OCI-LY1 (cell line): ENCODE results near the gene FMO3.

ENCODE experiments used
- H2AFZ ChIP-seq: fragments of 200-600 bp; sonication (generic), shearing (Covaris generic); 2 replicates; pipeline ENCODE4 v1.6.0; 2014; ENCODE audit warnings: antibody characterized with exemption, mild to moderate bottlenecking, low read length
- H3F3A ChIP-seq: fragments of 200-600 bp; sonication (generic), shearing (Covaris generic); 2 replicates; pipeline ENCODE4 v1.6.0; 2014; ENCODE audit warnings: mild to moderate bottlenecking, antibody characterized with exemption, low read length, moderate library complexity; ENCODE audit not compliant: insufficient read depth
- H3K27ac ChIP-seq: fragments of 200-600 bp; sonication (generic); 2 replicates; pipeline ENCODE4 v1.5.1; 2014; ENCODE audit warnings: low read length, mixed run types, mild to moderate bottlenecking, low read depth; ENCODE audit not compliant: poor library complexity, severe bottlenecking
- H3K27me3 ChIP-seq: fragments of 200-600 bp; sonication (generic); 2 replicates; pipeline ENCODE4 v1.6.0; 2014; ENCODE audit warnings: antibody characterized with exemption, mild to moderate bottlenecking, low read length, moderate library complexity; ENCODE audit not compliant: insufficient read depth
- H3K36me3 ChIP-seq: fragments of 200-600 bp; sonication (generic); 2 replicates; pipeline ENCODE4 v1.6.1; 2014; ENCODE audit warnings: mild to moderate bottlenecking, antibody characterized with exemption, low read length, moderate library complexity, mixed read lengths; ENCODE audit not compliant: insufficient read depth
- H3K4me1 ChIP-seq: fragments of 200-600 bp; sonication (generic); 2 replicates; pipeline ENCODE4 v1.5.1; 2014; ENCODE audit warnings: mild to moderate bottlenecking, low read length, moderate library complexity; ENCODE audit not compliant: insufficient read depth, severe bottlenecking
- H3K4me2 ChIP-seq: fragments of 200-600 bp; sonication (generic), shearing (Covaris generic); 2 replicates; pipeline ENCODE4 v1.6.1; 2014; ENCODE audit warnings: low read length
- H3K4me3 ChIP-seq: fragments of 200-600 bp; sonication (generic); 2 replicates; pipeline ENCODE4 v1.5.1; 2014; ENCODE audit warnings: low read length, low read depth, mild to moderate bottlenecking, mixed read lengths; ENCODE audit not compliant: poor library complexity, severe bottlenecking
- H3K79me2 ChIP-seq: fragments of 200-600 bp; shearing (Covaris generic); 2 replicates; pipeline ENCODE4 v1.6.1; 2016; ENCODE audit warnings: mixed run types, low read length, mixed read lengths; ENCODE audit not compliant: insufficient read depth
- H3K9ac ChIP-seq: fragments of 200-600 bp; sonication (generic), shearing (Covaris generic); 2 replicates; pipeline ENCODE4 v1.6.1; 2014; ENCODE audit warnings: mild to moderate bottlenecking, low read length, mixed read lengths
- H3K9me2 ChIP-seq: fragments of 200-600 bp; sonication (generic), shearing (Covaris generic); 2 replicates; pipeline ENCODE4 v1.6.1; 2014; ENCODE audit warnings: low read depth, mild to moderate bottlenecking, low read length, mixed read lengths
- H3K9me3 ChIP-seq: fragments of 200-600 bp; shearing (Covaris generic); 2 replicates; pipeline ENCODE4 v1.6.1; 2014; ENCODE audit warnings: low read length, mixed read lengths
- H4K20me1 ChIP-seq: fragments of 200-600 bp; sonication (generic), shearing (Covaris generic); 2 replicates; pipeline ENCODE4 v1.6.0; 2016; ENCODE audit warnings: mild to moderate bottlenecking, low read length; ENCODE audit not compliant: insufficient read depth
- CTCF ChIP-seq: fragments of 200-600 bp; sonication (generic), shearing (Covaris generic); IDR thresholded peaks from 2 replicates; pipeline ENCODE4 v1.5.1; 2017; ENCODE audit warnings: mild to moderate bottlenecking, antibody characterized with exemption, low read length, moderate library complexity, mixed read lengths
- EZH2 ChIP-seq: fragments of 200-600 bp; sonication (generic), shearing (Covaris generic); IDR thresholded peaks from 2 replicates; pipeline ENCODE4 v1.8.0; 2017; ENCODE audit warnings: borderline replicate concordance, mixed run types, mild to moderate bottlenecking, antibody characterized with exemption, low read length, moderate library complexity, mixed read lengths

FMO3 gene

GRCh38 chr1:171155484-171155883 is 64.8 kb downstream of the FMO3 start:
- Histone ChIP-seq H3K27me3 (no peaks in the 10 kb centered on the region), H3K36me3 (no peaks in the 10 kb centered on the region), H3K9ac (no peak overlapping the region), H3K4me1 (no peaks in the 10 kb centered on the region), H3K9me3 (no peaks in the 10 kb centered on the region), H3K9me2 (no peaks in the 10 kb centered on the region), H3K4me2 (no peak overlapping the region), H3F3A (no peaks in the 10 kb centered on the region), H4K20me1 (no peaks in the 10 kb centered on the region), H3K27ac (no peak overlapping the region), H2AFZ (no peak overlapping the region), H3K4me3 (no peak overlapping the region), H3K79me2 (no peaks in the 10 kb centered on the region)
- TF ChIP-seq EZH2 (no peak), CTCF (no peak)

GRCh38 chr1:171158096-171158495 is 67.4 kb downstream of the FMO3 start:
- TF ChIP-seq CTCF (no peak), EZH2 (no peak)
- no peaks in the 10 kb centered on the region for H3K36me3 ChIP-seq
- no peak overlapping the region for H3K4me2 ChIP-seq
- no peaks in the 10 kb centered on the region for H3K27me3 ChIP-seq
- no peaks in the 10 kb centered on the region for H3K79me2 ChIP-seq
- H3K9me3 ChIP-seq, result no peaks in the 10 kb centered on the region
- no peaks in the 10 kb centered on the region for H3K4me1 ChIP-seq
- H3K27ac ChIP-seq, result no peak overlapping the region
- H3K9me2 ChIP-seq, result no peaks in the 10 kb centered on the region
- H3K9ac ChIP-seq, result no peak overlapping the region
- H3F3A ChIP-seq, result no peaks in the 10 kb centered on the region
- no peaks in the 10 kb centered on the region for H4K20me1 ChIP-seq
- H3K4me3 ChIP-seq, result no peak overlapping the region
- H2AFZ ChIP-seq, result no peak overlapping the region

GRCh38 chr1:171158551-171158950 is 67.8 kb downstream of the FMO3 start:
- no peak for TF ChIP-seq CTCF
- no peak for TF ChIP-seq EZH2
- Histone ChIP-seq H3K9me3 (no peaks in the 10 kb centered on the region), H2AFZ (no peak overlapping the region)

More at GRCh38 chr1:171158551-171158950, 67.8 kb downstream of the FMO3 start:
- Histone ChIP-seq H3K9me2 (no peaks in the 10 kb centered on the region), H3K27me3 (no peaks in the 10 kb centered on the region), H3K4me1 (no peaks in the 10 kb centered on the region), H3F3A (no peaks in the 10 kb centered on the region), H3K79me2 (no peaks in the 10 kb centered on the region), H4K20me1 (no peaks in the 10 kb centered on the region), H3K4me3 (no peak overlapping the region), H3K36me3 (no peaks in the 10 kb centered on the region), H3K9ac (no peak overlapping the region), H3K4me2 (no peak overlapping the region), H3K27ac (no peak overlapping the region)
